Activated T-helper 17 cell treated with anti-CD3 and anti-CD28 coated beads, Interleukin-2, amount 50 U/mL, for 72 hours (primary cell): ENCODE results near the gene PNMA8B. TPM values are rescaled to one million over a fixed set of nuclear protein-coding genes. Genes with fewer than 3 reads are reported as not detected.
A peak's percentile ranks its signal among the peaks of the same experiment; 100 is the strongest.

Experiments used
- ATAC-seq: fragments of 150-1000 bp; cut with Tn5 transposase; replicated peaks from 2 replicates; pipeline ENCODE4 v1.10.0; 2021; ENCODE audit warnings: mild to moderate bottlenecking, moderate library complexity
- H3K27ac Mint-ChIP-seq: one replicate; pipeline ENCODE4 v1.8.0; 2022; ENCODE audit warnings: mixed read lengths
- H3K27me3 Mint-ChIP-seq: one replicate; pipeline ENCODE4 v1.8.0; 2022; ENCODE audit warnings: mixed read lengths
- H3K36me3 Mint-ChIP-seq: one replicate; pipeline ENCODE4 v1.8.0; 2022; ENCODE audit warnings: low read depth, mild to moderate bottlenecking, mixed read lengths
- H3K4me1 Mint-ChIP-seq: one replicate; pipeline ENCODE4 v1.8.0; 2022; ENCODE audit warnings: mixed read lengths
- H3K4me3 Mint-ChIP-seq: one replicate; pipeline ENCODE4 v1.8.0; 2022; ENCODE audit warnings: mild to moderate bottlenecking, mixed read lengths
- H3K9me3 Mint-ChIP-seq: one replicate; pipeline ENCODE4 v1.8.0; 2022; ENCODE audit warnings: mixed read lengths
- total RNA-seq, 2 donors: library from RNA; stranded (reverse); gene quantifications; one replicate each; pipeline ENCODE4 v1.2.3, GENCODE V29; 2022

PNMA8B gene
- total RNA-seq, 2 donors from 2014 or later: 0.08 TPM; not detected in 1

DNA sequence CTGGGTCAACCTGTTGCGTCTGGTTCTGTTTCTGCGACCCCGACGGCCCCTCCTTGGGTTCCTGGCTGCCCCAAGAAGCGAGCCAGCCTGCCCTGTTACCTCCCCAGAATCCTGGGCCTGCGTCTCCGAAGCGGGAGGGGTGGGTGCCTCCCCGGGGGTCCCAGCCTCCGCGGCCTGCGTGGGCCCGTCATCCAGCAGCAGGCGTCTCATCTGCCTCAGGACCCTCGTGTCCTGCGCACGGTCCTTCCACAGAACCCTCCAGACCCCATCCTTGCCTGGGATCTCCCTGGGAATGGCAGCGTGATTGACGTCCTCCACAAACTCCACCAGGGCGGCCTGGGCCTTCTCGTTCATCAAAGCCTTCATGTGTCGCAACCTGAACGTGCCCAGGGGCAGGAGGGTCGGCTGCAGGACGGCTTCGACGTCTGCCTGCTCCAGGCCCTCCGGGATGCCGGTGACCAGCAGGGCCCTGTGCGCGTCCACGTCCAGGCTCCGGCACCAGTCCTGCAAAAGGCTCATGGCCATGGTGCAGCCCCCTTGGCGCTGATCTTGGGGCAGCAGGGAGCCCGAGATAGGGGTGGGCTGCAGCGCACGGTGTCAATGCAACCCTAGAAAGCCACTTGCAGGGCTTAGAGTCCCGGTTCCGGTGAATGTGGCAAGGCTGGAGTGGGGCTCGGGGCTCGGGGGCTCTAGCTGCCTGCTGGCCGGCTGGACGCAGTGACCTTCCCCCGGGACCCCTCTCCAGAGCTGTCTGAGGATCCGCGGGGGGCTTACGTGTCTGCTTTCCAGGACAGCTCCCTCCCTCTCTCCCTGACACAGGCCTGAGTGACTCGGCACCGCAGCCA, 504 bp downstream of the PNMA8B start:
- ATAC-seq: no peak
- Mint-ChIP-seq H3K4me3 (peak overlapping the region; percentile 60), H3K4me1 (no peaks in the 10 kb centered on the region), H3K36me3 (peaks cover 7% of the 10 kb centered on the region), H3K27ac (no peak overlapping the region), H3K27me3 (peaks cover 35% of the 10 kb centered on the region), H3K9me3 (no peaks in the 10 kb centered on the region)

DNA sequence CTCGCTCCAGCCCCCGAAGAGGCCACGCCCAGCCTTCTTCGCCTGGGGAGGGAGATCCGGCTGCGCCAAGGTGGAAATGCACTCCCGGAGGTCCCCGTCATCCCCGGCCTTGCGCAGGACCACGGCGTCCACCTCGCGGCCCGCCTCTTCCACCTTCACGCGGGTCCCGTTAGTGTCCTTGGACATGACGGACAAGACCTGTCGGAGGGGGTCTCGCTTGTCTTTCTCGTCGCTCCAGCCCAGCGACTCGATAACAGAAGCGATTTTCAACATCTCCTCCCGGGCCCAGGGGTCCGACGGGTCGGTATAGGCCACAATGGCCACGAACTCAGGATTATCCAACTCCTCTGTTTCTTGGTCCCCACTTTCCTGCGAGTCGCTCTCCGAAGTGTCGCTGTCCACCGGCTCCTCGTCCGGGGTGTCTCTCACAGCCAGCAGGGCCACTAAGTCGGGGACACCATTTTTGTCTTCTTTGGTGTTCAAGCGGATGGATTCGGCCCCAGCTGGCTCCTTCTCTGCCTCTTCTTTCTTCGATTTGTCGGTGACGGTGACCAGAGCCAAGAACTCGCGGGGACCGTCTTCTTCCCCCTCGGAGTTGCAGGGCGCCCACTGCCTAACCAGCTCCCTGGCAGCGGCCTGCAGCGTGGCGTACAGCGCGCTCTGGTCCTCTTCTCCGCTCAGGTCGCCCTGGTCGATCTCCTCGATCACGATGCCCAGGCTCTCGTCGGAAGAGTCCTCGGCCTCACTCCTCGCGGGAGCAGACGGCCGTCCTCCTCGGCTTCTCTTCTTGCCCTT, 1.3 kb downstream of the PNMA8B start:
- Mint-ChIP-seq H3K27me3 (peaks cover 36% of the 10 kb centered on the region), H3K27ac (no peak overlapping the region), H3K4me3 (peak overlapping the region; percentile 60)

DNA sequence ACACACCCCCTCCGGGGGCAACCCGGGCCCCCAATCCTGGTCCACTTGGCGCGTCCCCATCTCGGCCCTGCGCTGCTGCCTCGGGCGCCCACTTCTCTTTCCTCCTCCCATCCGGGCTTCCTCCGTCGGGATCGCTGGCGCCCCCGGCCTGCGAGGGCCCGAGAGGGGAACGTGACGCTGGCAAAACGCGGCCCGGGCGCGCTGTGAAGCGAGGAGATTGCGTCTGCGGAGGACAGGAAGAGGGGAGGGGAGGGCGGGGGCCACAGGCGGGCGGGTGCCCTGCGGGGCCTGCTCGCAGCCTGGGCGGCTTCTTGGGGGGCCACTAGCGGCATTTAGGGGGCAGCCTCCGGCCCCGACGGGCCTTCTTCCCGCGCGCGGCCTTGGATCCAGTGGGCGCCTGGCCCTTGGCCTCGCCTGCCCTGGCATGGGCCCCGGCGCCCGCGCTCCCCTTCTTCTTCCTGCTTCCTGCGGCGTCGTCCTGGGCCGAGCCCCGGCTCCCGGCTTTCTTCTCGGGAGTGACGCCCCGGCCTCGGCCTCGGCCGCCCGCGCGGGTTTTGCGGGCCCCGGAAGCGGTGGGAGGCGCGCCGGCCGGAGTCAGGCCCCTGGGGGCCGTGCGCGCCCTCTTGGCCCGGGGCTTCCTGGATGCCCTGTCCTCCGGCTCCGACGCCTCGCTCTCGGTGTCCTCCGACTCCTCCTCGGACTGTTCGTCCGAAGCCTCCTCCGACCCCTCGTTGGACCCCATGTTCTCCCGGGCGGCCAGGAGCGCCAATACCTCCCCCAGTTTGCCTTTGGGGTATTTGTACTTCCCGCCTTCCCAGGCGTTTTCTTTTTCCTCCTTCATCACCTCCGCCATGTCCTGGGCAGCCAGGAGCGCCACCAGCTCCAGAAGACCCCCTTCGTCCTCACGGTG, 2.2 kb downstream of the PNMA8B start:
- peaks cover 7% of the 10 kb centered on the region for H3K36me3 Mint-ChIP-seq
- peak; percentile 46 for ATAC-seq
- no peak overlapping the region for H3K27ac Mint-ChIP-seq
- H3K27me3 Mint-ChIP-seq: peaks cover 39% of the 10 kb centered on the region
- H3K4me3 Mint-ChIP-seq: peak overlapping the region; percentile 60
- no peaks in the 10 kb centered on the region for H3K9me3 Mint-ChIP-seq
- peaks cover 1% of the 10 kb centered on the region for H3K4me1 Mint-ChIP-seq

More for the DNA sequence above, 1.3 kb downstream of the PNMA8B start:
- ATAC-seq: no peak
- Mint-ChIP-seq H3K9me3 (no peaks in the 10 kb centered on the region), H3K4me1 (no peaks in the 10 kb centered on the region), H3K36me3 (peaks cover 7% of the 10 kb centered on the region)

DNA sequence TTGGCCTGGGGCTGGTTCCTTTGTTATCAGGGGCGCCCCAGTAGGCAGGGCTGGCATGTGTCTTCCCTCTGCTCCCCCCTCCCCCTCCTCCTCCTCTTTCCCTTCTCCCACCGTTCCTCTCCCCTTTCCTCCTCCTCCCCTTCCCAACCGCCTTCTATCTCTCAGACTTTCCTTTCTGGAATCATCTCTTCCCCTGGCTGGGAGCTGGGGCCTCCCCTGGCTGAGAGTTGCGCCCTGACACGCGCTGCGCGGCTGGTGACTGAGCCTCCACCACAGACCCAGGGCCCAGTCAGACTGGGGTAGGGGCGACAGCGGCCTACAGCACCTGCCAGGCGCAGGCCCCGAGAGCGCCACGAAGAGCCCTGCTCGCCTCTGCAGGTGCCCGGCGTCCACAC, 2.8 kb downstream of the PNMA8B start:
- H3K4me1 Mint-ChIP-seq: peaks cover 6% of the 10 kb centered on the region
- peaks cover 43% of the 10 kb centered on the region for H3K27me3 Mint-ChIP-seq
- no peak overlapping the region for H3K27ac Mint-ChIP-seq
- H3K36me3 Mint-ChIP-seq: peaks cover 7% of the 10 kb centered on the region
- H3K4me3 Mint-ChIP-seq: peak overlapping the region; percentile 60
- H3K9me3 Mint-ChIP-seq: no peaks in the 10 kb centered on the region
- peak; percentile 41 for ATAC-seq

DNA sequence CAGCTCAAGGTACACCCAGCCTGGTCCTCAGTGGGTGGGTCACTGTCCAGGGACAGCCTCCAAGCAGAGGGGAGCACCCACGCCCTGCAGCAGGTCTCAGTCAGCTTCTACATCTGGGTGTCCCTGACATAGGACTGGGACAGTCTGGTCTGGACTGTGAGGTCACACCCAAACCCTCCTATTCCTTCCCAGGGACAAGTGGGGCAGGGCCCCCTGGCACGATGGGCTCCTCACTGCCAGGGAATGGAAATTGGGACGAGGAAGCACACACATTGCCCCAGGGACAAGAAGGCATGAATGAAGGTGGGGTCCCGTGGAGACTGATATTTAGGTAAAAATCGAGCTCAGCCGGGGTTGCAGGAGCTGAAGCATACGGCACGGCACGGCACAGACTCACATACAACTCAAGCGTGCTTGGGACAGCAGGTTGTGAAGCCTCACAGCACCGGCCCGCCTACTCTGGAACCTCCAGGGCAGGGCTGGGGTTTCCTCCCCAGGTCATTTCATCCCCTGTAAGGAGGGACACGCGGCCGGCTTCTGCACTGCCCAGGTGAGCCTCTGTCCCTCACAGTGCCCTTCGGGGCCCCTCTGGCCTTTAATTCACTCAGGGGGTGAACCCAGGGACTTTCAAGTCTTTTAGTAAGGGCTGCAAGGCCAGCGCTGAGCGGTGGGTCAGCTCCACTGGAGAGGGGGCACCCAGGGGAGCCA, 3.5 kb downstream of the PNMA8B start:
- ATAC-seq: no peak
- H3K4me3 Mint-ChIP-seq: no peak overlapping the region
- no peaks in the 10 kb centered on the region for H3K9me3 Mint-ChIP-seq
- H3K27ac Mint-ChIP-seq: no peak overlapping the region
- peaks cover 43% of the 10 kb centered on the region for H3K27me3 Mint-ChIP-seq
- H3K4me1 Mint-ChIP-seq: peaks cover 6% of the 10 kb centered on the region
- peaks cover 7% of the 10 kb centered on the region for H3K36me3 Mint-ChIP-seq

DNA sequence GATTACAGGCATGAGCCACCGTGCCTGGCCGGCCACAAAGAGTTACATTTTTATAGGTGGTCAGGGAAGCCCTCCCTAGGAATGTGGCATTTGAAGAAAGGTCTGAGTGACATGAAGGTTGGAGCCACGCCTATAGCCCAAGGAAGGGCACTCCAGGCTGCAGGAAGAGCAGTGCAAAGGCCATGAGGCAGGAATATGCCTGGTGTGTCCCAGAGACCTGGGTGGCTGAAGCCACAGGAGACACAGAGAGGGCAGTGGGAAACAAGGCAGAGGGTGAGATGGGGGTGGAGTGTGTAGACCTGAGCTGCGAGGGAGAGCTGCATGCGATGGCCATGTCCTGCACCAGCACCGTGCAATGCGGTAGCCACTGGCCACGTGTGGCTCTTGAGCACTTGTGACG, 4.9 kb downstream of the PNMA8B start:
- H3K36me3 Mint-ChIP-seq: peaks cover 7% of the 10 kb centered on the region
- H3K27me3 Mint-ChIP-seq: peaks cover 53% of the 10 kb centered on the region
- ATAC-seq: no peak
- H3K27ac Mint-ChIP-seq: no peak overlapping the region
- peaks cover 6% of the 10 kb centered on the region for H3K4me1 Mint-ChIP-seq
- H3K9me3 Mint-ChIP-seq: no peaks in the 10 kb centered on the region
- no peak overlapping the region for H3K4me3 Mint-ChIP-seq

DNA sequence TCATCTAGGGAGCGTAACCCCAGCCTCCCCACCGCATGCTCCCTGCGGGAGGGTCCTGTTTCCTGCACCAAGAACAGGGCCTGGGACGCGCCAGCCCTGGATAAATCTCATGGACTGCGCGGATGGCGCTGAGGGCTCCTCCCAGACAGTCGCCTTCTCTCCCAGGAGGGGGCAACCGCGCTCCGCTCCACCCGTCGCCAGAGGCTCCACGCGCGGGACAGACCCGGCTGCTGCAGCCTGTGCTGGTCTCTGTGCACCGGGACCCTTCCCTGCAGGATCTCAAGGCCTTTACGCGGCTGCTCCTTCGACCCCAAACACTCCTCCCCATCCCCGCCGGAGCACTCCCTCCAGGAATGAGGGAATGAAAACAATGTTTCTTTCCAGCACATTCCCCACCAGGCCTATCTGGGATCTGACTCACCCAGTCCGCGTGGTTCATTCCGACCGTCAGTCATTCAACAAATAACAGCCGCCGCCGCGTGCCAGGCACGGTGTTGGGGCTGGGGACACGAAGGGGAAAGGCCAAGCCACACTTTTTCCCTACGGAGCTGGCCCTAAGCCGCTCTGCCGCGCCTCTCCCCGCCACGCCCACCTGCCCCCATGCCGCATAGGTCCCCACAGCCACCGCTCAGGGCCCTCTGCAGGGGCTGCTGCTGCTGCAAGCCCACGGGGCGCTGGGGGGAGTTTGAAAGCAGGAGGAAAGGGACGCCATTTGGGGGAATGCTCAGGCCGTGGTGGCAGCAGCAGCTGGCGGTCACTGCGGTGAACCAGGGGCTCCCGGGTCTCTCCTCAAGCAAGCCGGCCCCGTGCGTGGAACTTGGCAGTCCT, 6.0 kb downstream of the PNMA8B start:
- H3K27ac Mint-ChIP-seq: no peak overlapping the region
- H3K4me1 Mint-ChIP-seq: peaks cover 6% of the 10 kb centered on the region
- no peak for ATAC-seq
- peaks cover 53% of the 10 kb centered on the region for H3K27me3 Mint-ChIP-seq
- H3K4me3 Mint-ChIP-seq: no peak overlapping the region
- H3K9me3 Mint-ChIP-seq: no peaks in the 10 kb centered on the region
- H3K36me3 Mint-ChIP-seq: peaks cover 6% of the 10 kb centered on the region

DNA sequence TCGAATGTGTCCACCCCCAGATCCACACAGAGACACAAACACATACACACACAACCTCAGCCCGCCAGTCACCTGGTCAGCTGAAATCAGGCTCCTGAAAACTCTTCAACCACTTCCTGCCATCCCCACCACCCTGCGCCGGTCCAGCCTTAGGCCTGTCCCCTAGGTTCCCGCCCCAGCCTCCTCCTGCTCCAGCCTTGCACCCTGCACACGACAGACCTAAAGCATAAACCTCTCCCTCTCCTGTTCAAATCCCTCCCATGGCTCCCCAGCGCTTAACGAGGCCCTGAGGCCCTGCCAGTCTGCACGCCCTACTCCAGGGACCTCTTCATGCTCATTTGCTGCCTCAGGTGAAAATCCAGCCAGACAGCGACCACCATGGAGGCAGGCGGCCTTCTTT, 7.1 kb downstream of the PNMA8B start:
- H3K4me1 Mint-ChIP-seq: peaks cover 6% of the 10 kb centered on the region
- no peak overlapping the region for H3K4me3 Mint-ChIP-seq
- no peaks in the 10 kb centered on the region for H3K36me3 Mint-ChIP-seq
- no peak for ATAC-seq
- peaks cover 44% of the 10 kb centered on the region for H3K27me3 Mint-ChIP-seq
- H3K27ac Mint-ChIP-seq: no peak overlapping the region
- no peaks in the 10 kb centered on the region for H3K9me3 Mint-ChIP-seq

DNA sequence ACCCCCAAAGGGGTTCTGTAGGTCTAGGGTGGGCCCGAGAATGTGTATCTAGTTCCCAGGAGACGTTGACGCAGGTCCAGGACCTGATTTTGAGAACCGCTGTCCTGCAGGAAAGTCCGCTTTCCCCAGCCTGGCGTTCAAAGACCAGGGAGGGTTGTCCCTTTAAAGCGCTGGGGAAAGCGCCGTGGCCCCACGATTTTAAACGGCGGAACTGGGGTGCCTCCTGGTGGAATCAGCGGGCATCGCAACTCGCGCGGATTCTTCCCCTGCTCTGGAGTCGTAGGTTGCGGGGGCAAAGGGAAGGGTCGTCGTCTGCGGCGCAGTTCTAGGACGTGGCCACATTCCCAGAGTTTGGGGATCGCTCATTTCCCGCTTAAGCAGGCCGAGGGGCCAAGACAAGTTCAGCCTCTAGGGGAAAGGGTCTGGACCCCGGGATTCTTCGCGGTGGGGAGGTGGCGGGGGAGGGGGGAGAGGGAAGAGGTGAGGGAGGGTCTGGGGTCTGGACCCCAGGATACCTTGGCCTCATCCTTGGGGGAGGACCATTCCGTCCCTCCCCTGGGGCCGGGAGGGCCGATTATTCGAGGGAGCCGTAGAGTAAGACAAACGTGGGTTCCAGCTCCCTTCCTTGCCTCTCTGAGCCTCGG, 7.7 kb downstream of the PNMA8B start:
- Mint-ChIP-seq H3K9me3 (no peaks in the 10 kb centered on the region), H3K4me3 (no peak overlapping the region), H3K4me1 (peaks cover 6% of the 10 kb centered on the region), H3K27me3 (peaks cover 44% of the 10 kb centered on the region), H3K27ac (no peak overlapping the region), H3K36me3 (no peaks in the 10 kb centered on the region)
- peak; percentile 66 for ATAC-seq

DNA sequence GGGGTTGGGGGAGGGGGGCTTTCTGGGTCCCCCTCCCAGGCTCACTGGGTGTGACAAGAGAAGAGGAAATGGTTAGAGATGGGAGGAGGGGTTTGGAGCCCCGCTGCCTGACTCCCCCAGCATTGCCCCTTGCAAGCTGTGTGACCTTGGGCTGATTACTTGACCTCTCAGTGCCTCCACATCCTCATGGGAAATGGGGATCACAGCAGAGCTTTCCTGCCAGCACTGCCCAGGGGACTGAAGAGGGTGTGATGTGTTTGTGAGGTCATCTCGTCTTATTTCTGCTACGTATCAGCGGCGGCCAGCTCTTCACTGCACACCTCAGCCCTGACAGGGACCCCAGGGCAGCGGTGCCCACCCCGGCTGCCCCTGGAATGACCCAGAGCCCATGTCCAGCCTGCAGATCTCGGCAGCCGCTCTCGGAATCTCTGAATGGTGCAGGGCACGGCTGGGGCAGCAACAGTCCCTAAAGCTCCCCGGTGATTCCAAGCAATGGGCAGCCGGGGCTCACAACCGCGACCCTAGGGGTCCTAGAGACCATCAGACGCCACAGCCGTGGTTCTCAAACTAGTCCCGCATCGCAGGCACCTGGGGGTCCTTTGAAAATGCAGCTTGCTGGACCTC, 8.4 kb downstream of the PNMA8B start:
- Mint-ChIP-seq H3K9me3 (no peaks in the 10 kb centered on the region), H3K27ac (no peak overlapping the region), H3K4me1 (peaks cover 6% of the 10 kb centered on the region), H3K36me3 (no peaks in the 10 kb centered on the region), H3K4me3 (no peak overlapping the region), H3K27me3 (peaks cover 44% of the 10 kb centered on the region)
- no peak for ATAC-seq

DNA sequence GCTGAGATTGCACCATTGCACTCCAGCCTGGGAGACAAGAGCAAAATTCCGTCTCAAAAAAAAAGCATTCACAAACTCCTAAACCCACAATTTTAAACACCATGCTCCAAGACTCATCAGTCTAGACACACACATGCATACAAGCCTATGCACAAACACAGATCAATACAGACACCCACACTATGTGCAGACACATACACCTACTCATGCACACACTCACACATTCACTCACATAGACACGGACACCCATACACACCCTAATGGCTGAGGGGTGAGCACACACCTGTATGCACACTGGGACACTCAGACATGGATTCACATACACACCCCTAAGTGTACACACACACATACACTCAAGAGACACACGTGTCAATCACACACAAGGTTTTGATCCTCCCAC, 9.3 kb downstream of the PNMA8B start:
- peaks cover 38% of the 10 kb centered on the region for H3K27me3 Mint-ChIP-seq

DNA sequence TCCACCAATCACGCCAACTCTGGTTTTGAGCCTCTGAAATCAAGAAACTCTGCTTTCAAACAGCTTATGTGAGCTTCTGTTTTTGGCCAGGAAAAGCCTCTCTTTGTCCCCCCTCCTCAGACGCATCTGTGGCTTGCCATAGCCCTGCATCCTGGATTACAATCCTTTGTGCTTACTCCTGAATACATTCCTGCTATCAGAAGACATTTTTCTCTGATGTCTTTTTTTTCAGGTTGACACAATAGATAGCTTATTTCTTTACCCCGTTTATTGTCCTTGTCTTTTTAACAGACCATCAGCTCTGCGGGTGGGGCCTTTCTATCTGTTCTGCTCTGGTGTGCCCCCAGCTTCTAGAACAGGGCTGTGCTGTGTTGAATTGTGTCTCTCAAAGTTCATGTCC, 11.0 kb downstream of the PNMA8B start:
- H3K4me3 Mint-ChIP-seq: no peak overlapping the region
- peaks cover 29% of the 10 kb centered on the region for H3K27me3 Mint-ChIP-seq
- no peaks in the 10 kb centered on the region for H3K9me3 Mint-ChIP-seq
- ATAC-seq: no peak
- peaks cover 6% of the 10 kb centered on the region for H3K4me1 Mint-ChIP-seq
- no peak overlapping the region for H3K27ac Mint-ChIP-seq
- H3K36me3 Mint-ChIP-seq: no peaks in the 10 kb centered on the region

More for the DNA sequence above, 9.3 kb downstream of the PNMA8B start:
- peaks cover 6% of the 10 kb centered on the region for H3K4me1 Mint-ChIP-seq
- H3K36me3 Mint-ChIP-seq: no peaks in the 10 kb centered on the region
- ATAC-seq: no peak
- H3K9me3 Mint-ChIP-seq: no peaks in the 10 kb centered on the region
- no peak overlapping the region for H3K27ac Mint-ChIP-seq
- H3K4me3 Mint-ChIP-seq: no peak overlapping the region
